ENCODE measurements around the gene CCL3. TPM values are rescaled to one million over a fixed set of nuclear protein-coding genes. Genes with fewer than 3 reads are reported as not detected.

The CCL3 gene
- total RNA-seq, 1 donor: 0.36 TPM

DNA sequence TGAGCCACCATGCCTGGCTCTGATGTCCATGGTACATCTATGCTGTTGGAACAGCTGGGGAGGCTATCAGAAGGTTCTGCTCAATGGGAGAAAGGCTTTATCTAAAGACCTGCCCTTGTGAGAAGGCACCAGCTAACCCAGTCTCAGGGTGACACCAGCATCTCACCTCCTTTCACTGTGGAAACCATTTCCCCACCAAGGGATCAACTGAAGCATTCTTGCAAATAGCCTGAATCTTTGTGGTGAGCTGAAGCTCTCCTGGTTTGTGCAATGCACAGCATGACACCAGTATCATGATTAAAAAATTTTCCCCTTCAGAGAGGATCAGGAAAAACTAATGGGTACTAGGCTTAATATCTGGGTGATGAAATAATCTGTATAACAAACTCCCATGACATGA lies 20.8 kb downstream of the CCL3 start:
- TF ChIP-seq, protein P1, sequence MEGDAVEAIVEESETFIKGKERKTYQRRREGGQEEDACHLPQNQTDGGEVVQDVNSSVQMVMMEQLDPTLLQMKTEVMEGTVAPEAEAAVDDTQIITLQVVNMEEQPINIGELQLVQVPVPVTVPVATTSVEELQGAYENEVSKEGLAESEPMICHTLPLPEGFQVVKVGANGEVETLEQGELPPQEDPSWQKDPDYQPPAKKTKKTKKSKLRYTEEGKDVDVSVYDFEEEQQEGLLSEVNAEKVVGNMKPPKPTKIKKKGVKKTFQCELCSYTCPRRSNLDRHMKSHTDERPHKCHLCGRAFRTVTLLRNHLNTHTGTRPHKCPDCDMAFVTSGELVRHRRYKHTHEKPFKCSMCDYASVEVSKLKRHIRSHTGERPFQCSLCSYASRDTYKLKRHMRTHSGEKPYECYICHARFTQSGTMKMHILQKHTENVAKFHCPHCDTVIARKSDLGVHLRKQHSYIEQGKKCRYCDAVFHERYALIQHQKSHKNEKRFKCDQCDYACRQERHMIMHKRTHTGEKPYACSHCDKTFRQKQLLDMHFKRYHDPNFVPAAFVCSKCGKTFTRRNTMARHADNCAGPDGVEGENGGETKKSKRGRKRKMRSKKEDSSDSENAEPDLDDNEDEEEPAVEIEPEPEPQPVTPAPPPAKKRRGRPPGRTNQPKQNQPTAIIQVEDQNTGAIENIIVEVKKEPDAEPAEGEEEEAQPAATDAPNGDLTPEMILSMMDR (IDR thresholded peaks at IDR 0.05; ENCODE audit: extremely low read depth, low read depth, low read length): no peak
- peaks cover 3% of the 10 kb centered on the region for H3K27me3 ChIP-seq (ENCODE audit: insufficient read depth, low read length)
- no peaks in the 10 kb centered on the region for H3K9me3 ChIP-seq (ENCODE audit: low read depth, low read length)
- no peaks in the 10 kb centered on the region for H3K36me3 ChIP-seq (ENCODE audit: insufficient read depth, low read length)
- no peaks in the 10 kb centered on the region for H3K4me1 ChIP-seq (ENCODE audit: insufficient read depth, low read length)
- H4K20me1 ChIP-seq (ENCODE audit: insufficient read depth, low read length): no peaks in the 10 kb centered on the region
- no peak overlapping the region for H2AFZ ChIP-seq (ENCODE audit: low read length)
- H3K4me2 ChIP-seq (ENCODE audit: insufficient read depth, low read length): no peak overlapping the region
- H3K4me3 ChIP-seq (ENCODE audit: insufficient read depth, low read length): no peak overlapping the region
- no peaks in the 10 kb centered on the region for H3K79me2 ChIP-seq (ENCODE audit: insufficient read depth, low read length)
- no peak for DNase-seq (ENCODE audit: insufficient read length, low spot score, missing footprints)
- no peak overlapping the region for H3K27ac ChIP-seq (ENCODE audit: low read depth, low read length)

DNA sequence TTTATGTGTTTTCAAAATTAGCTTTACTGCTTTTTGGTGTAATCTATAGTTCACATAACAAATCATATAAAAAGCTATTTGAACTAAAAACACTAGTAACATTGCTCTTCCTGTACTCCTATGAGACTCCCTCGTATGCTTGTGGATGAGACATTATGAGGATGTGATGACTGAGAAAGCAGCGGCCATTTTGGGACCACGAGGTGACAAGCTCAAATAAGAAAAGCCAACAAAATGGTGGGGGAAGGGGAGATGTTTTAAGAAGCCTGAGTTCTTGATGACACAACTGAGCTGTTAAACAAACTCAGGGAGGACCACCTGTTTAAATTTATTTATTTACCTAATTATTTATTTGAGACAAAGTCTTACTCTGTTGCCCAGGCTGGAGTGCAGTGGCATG lies 21.4 kb downstream of the CCL3 start:
- Histone ChIP-seq H3K79me2 (ENCODE audit: insufficient read depth, low read length) (no peaks in the 10 kb centered on the region), H3K36me3 (ENCODE audit: insufficient read depth, low read length) (no peaks in the 10 kb centered on the region), H3K27ac (ENCODE audit: low read depth, low read length) (no peak overlapping the region), H4K20me1 (ENCODE audit: insufficient read depth, low read length) (no peaks in the 10 kb centered on the region), H3K27me3 (ENCODE audit: insufficient read depth, low read length) (peaks cover 3% of the 10 kb centered on the region), H3K4me2 (ENCODE audit: insufficient read depth, low read length) (no peak overlapping the region), H3K4me1 (ENCODE audit: insufficient read depth, low read length) (no peaks in the 10 kb centered on the region), H3K9me3 (ENCODE audit: low read depth, low read length) (no peaks in the 10 kb centered on the region), H3K4me3 (ENCODE audit: insufficient read depth, low read length) (no peak overlapping the region), H2AFZ (ENCODE audit: low read length) (no peak overlapping the region)
- no peak for DNase-seq (ENCODE audit: insufficient read length, low spot score, missing footprints)
- TF ChIP-seq, protein P1 (IDR thresholded peaks at IDR 0.05; ENCODE audit: extremely low read depth, low read depth, low read length): no peak

DNA sequence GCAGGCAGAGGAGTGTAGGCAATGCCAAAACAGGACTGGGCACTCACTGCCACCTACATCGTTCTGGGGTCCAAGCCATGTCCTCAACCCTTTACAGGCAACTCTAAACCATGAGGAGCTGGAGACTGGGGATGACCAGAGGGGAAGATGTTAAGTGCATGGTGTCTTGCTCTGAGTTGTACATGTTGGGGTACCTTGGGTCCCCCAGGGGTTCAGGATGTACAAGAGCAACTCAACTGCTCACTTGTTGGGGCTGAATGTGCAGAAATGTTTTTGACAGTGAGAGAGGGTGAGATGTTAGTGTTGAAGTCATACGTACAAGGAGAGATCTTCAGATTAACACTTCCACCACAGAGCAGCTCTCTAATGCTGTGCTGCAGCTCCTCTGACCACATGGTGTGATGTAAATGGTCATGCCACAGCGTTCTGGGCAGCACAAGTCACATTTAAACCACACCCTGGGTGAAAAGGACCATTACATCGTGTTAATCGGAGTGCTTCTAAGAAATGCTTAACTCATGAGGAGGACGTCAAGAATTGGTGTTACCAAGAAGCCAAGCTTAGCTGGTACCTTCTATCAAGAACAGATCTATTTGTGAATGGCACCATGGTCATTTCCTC lies 23.5 kb downstream of the CCL3 start:
- H3K4me2 ChIP-seq (ENCODE audit: insufficient read depth, low read length): no peak overlapping the region
- H3K4me3 ChIP-seq (ENCODE audit: insufficient read depth, low read length): no peak overlapping the region
- DNase-seq (ENCODE audit: insufficient read length, low spot score, missing footprints): no peak
- H2AFZ ChIP-seq (ENCODE audit: low read length): no peak overlapping the region
- TF ChIP-seq, protein P1 (IDR thresholded peaks at IDR 0.05; ENCODE audit: extremely low read depth, low read depth, low read length): no peak
- no peaks in the 10 kb centered on the region for H3K36me3 ChIP-seq (ENCODE audit: insufficient read depth, low read length)
- no peaks in the 10 kb centered on the region for H3K9me3 ChIP-seq (ENCODE audit: low read depth, low read length)
- no peaks in the 10 kb centered on the region for H4K20me1 ChIP-seq (ENCODE audit: insufficient read depth, low read length)
- H3K27ac ChIP-seq (ENCODE audit: low read depth, low read length): no peak overlapping the region
- no peaks in the 10 kb centered on the region for H3K27me3 ChIP-seq (ENCODE audit: insufficient read depth, low read length)
- no peaks in the 10 kb centered on the region for H3K79me2 ChIP-seq (ENCODE audit: insufficient read depth, low read length)
- H3K4me1 ChIP-seq (ENCODE audit: insufficient read depth, low read length): no peaks in the 10 kb centered on the region

DNA sequence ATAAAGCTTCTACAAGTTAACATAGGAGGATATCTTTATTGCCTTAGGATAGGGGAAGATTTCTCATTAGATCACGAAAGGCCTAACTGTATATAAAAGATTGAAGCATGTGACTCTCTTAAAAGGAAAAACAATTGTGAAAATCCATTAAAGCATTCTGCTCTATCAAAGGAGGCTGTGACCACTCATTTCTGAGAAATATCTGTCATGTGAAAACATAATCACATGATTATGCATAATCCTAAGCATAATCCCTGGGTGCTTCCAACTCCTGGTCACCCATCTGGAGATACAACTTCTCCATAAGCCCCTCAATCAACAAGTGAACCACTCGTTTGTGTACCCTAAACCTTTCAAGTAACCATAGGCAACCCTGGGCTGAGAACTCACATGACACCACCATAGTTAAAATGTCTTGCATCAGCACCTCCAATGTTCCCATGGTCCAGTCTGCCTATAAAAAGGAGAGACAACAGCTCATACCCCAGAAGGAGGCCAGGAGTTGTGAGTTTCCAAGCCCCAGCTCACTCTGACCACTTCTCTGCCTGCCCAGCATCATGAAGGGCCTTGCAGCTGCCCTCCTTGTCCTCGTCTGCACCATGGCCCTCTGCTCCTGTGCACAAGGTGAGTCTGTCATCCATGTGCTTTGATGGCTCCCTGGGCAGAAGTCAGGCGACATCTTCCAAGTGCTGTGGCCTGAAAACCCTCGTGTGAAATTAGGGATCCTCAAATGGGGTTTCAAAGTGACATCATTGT lies 26.0 kb downstream of the CCL3 start, which contains the start of gene CCL18:
TSS of gene CCL18 (plus strand) at position 487 of the 756 bp plus-strand sequence. CDS start at position 558, 71 bp downstream.
- no peak within 1 kb of the TSS for H2AFZ ChIP-seq (ENCODE audit: low read length)
- TF ChIP-seq, protein P1 (IDR thresholded peaks at IDR 0.05; ENCODE audit: extremely low read depth, low read depth, low read length): no peak
- no peak for DNase-seq (ENCODE audit: insufficient read length, low spot score, missing footprints)
- no peak within 1 kb of the TSS for H3K4me3 ChIP-seq (ENCODE audit: insufficient read depth, low read length)
- no peak within 1 kb of the TSS for H3K4me2 ChIP-seq (ENCODE audit: insufficient read depth, low read length)
- no peak within 1 kb of the TSS for H3K27ac ChIP-seq (ENCODE audit: low read depth, low read length)
- no peaks in the 10 kb centered on the region for H3K79me2 ChIP-seq (ENCODE audit: insufficient read depth, low read length)
- H3K4me1 ChIP-seq (ENCODE audit: insufficient read depth, low read length): no peaks in the 10 kb centered on the region
- no peaks in the 10 kb centered on the region for H4K20me1 ChIP-seq (ENCODE audit: insufficient read depth, low read length)
- no peaks in the 10 kb centered on the region for H3K9me3 ChIP-seq (ENCODE audit: low read depth, low read length)
- H3K36me3 ChIP-seq (ENCODE audit: insufficient read depth, low read length): no peaks in the 10 kb centered on the region
- no peaks in the 10 kb centered on the region for H3K27me3 ChIP-seq (ENCODE audit: insufficient read depth, low read length)

Measured in osteoblast (primary cell).